Raji (cell line): ENCODE results near the gene MACROD2.

ENCODE experiments used
- POLR2A ChIP-seq: IDR thresholded peaks from 2 replicates; pipeline ENCODE4 v1.6.1; 2011; ENCODE audit warnings: low read depth, low read length, control low read depth; ENCODE audit not compliant: insufficient read depth

Gene MACROD2

GRCh38 chr20:16066571-16066970 is 2071.3 kb downstream of the MACROD2 start:
- no peak for TF ChIP-seq POLR2A

GRCh38 chr20:16069389-16070010 is 2074.2 kb downstream of the MACROD2 start:
- no peak for TF ChIP-seq POLR2A

GRCh38 chr20:16072220-16072619 is 2076.9 kb downstream of the MACROD2 start:
- TF ChIP-seq POLR2A: no peak

GRCh38 chr20:16078172-16078898 is 2083.0 kb downstream of the MACROD2 start:
- TF ChIP-seq POLR2A: no peak

GRCh38 chr20:16081421-16081820 is 2086.1 kb downstream of the MACROD2 start:
- no peak for TF ChIP-seq POLR2A

DNA sequence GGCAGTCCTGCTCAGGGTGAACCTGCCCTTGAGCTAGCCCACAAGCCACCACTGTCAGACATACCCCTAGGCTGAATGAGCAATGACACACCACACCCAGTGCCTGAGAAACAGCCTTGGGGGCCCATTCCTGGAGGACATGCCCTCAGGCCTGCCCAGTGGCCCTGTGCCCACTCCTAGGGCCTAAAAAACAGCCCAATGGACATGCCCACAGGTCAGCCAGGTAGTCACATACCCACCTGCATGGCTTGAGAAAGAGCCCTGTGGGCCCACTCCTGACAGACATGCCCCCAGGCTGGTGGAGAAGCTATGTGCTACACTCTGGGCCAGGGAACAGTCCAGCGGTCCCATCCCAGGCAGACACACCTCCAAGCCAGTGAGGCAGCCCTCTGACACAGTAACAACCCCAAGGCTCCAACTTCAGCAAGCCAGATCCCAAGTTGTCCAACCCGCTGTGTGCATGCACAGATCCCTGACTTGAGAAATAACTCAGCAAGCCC is 2086.8 kb downstream of the MACROD2 start:
- no peak for TF ChIP-seq POLR2A

DNA sequence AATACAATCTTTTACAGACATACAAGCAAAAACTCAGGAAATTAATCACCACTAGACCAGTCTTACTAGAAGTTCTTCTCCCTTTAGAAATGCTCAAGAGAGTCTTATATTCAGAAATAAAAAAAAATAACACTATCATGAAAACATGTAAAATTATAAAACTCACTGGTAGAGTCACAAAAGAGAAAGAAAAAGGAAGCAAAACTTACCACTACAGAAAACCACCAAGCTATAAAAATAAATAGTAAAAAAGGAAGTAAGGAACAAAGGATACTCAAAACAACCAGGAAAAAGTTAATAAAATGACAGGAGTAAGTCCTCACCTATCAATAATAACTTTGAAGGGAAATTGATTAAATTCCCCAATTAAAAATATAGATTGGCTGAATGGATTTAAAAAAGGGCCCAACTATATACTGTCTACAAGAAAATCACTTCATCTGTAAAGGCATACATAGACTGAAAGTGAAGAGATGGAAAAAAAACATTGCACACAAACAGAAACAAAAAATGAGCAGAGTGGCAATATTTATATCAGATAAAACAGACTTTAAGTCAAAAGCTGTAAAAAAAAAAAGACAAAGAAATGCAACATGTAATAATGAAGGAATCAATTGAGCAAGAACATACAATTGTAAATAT is 2088.4 kb downstream of the MACROD2 start:
- TF ChIP-seq POLR2A: no peak

DNA sequence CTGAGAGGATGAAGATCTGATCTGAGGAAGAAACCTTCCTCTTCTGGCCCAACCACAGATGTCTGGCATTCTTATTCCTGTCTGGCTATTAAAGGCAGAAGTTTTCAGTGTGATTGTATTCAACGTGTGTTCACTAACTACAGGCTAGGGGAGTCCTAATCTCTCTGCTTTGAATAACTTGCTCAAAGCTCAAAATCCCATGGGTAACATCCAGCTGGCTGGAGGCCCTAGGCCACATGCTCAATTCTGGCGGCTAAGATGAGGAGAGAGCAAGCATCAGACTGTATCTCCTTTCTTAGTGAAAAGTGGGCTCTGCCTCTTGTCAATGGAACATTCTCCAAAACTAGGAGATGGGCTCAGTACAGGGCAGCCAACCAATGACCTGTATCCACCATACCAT is 2099.9 kb downstream of the MACROD2 start:
- no peak for TF ChIP-seq POLR2A

GRCh38 chr20:16096756-16097326 is 2101.5 kb downstream of the MACROD2 start:
- TF ChIP-seq POLR2A: no peak

DNA sequence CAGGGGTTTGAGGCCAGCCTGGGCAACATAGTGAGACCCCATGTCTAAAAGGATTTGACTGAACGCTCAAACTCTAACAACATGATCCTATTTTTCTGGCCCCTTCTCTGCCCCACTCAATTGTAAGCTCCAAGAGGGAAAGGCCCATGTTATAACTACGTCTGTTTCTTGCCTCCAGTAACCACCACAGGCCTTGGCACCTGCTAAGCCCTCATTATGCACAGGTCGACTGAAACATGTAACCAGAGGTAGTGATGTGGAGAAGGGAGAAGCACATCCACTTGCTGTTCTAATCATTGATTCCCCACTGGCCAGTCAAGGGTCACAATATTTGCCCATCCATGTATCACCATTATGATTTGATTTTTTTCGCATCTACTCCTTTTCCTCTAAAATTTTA is 2102.5 kb downstream of the MACROD2 start:
- TF ChIP-seq POLR2A: no peak

- no peak for TF ChIP-seq POLR2A
These were observed 2103.7 kb downstream of the MACROD2 start for GRCh38 chr20:16098890-16099639.

GRCh38 chr20:16100111-16100510 is 2104.8 kb downstream of the MACROD2 start:
- no peak for TF ChIP-seq POLR2A

- TF ChIP-seq POLR2A: no peak
These were observed 2105.5 kb downstream of the MACROD2 start for GRCh38 chr20:16100767-16101166.
